ENCODE results near the gene ATP4B. TPM values are rescaled to one million over a fixed set of nuclear protein-coding genes. Genes with fewer than 3 reads are reported as not detected.
"Not testable (repeated sequence)": the region's sequence is repeated elsewhere in the genome, so short reads cannot be mapped to it uniquely, and the experiment has no call there.

The ATP4B gene
- total RNA-seq, 1 experiment from 2014 or later: not detected

DNA sequence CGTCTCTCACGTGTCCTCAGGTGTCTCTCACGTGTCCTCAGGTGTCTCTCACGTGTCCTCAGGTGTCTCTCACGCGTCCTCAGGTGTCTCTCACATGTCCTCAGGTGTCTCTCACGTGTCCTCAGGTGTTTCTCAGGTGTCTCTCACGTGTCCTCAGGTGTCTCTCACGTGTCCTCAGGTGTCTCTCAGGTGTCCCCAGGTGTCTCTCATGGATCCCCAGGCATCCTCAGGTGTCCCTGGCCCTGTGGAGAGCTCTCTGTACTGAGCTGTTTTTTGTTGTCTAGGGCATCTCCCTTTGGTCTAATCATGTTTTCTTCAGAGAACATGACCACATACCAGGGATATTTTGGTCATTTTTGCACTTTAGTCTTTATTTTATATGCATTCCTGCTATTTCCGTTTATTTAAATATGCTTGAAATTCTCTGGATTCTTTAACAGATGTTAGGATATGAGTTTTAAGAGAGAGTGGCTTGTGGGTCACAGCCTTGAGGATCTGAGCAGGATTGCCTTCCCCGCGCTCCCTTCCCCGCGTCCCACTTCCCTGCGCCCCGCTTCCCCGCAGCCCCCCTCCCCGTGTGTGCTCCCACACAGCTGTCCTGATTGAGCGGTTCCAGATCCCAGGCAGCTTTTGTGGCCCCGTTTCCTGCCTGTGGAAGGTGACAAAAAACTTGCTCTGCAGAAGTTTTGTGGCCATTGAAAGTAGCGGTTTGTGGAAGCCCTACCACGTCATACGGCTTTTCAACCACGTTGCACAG is 31.9 kb downstream of the ATP4B start:
- DNase-seq (ENCODE audit: low spot score): no peak

- DNase-seq (ENCODE audit: low spot score): not testable (repeated sequence)
These were observed 33.2 kb downstream of the ATP4B start for GRCh38 chr13:113624640-113625304.

GRCh38 chr13:113624235-113624587 is 33.8 kb downstream of the ATP4B start:
- DNase-seq (ENCODE audit: low spot score): no peak

GRCh38 chr13:113623491-113624234 is 34.3 kb downstream of the ATP4B start:
- DNase-seq (ENCODE audit: low spot score): no peak

DNA sequence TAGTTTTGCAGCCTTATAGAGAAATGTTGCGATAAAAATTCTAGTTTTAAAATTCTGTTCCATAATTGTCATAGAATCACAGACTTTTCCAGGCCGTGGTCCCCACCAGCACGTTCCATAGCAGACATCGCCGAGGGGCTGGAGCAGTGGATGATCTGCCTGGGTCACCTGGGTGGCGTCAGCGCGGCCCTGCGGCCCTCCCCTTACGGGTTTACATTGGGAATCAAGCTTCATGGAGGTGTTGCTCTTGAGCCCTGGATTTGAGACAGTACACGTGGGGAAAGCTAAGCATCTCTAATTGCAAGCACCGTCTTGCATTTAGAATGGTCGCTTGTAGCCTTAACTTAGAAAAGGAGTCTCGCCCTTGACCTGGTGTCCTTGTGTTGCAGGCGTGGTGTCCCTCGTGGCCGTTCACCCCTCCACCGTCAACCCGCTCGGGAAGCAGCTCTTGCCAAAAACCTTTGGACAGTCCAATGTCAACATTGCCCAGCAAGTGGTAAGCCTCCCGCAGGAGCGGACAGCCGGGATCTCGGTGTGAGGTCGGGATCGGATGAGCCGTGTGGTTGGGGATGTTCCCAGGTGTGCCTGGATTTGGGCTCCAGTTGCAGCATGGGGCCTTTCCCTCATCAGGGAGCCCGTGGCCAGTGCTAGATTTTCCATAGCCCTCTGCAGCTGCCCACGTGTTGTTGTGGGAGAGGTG is 35.1 kb downstream of the ATP4B start:
- no peak for DNase-seq (ENCODE audit: low spot score)

- DNase-seq (ENCODE audit: low spot score): not testable (repeated sequence)
These were observed 35.9 kb downstream of the ATP4B start for GRCh38 chr13:113621986-113622550.

GRCh38 chr13:113621498-113621897 is 36.5 kb downstream of the ATP4B start:
- not testable (repeated sequence) for DNase-seq (ENCODE audit: low spot score)

DNA sequence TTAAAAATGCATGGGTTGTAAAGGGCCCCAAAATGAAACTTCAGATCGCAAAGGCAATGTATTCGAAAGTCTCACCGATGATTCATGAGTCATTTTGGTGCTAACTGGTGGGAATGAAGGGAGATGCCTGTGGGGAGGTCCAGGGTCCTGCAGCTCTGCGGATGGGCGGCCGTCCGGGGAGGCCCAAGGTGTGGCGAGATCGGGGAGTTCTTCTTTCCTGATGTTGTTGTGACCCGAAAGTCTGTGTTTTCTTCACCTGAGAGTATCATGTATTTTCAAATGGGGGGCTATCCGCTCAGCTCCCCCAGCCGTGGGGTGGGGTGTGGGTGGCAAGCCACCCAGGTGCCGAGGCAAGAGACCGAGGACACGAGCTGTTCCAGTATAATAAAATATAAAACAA is 37.0 kb downstream of the ATP4B start:
- DNase-seq (ENCODE audit: low spot score): no peak

GRCh38 chr13:113620036-113620796 is 37.8 kb downstream of the ATP4B start:
- DNase-seq (ENCODE audit: low spot score): no peak

GRCh38 chr13:113618455-113618854 is 39.5 kb downstream of the ATP4B start:
- DNase-seq (ENCODE audit: low spot score): no peak

GRCh38 chr13:113617961-113618360 is 40.0 kb downstream of the ATP4B start:
- no peak for DNase-seq (ENCODE audit: low spot score)

GRCh38 chr13:113616991-113617749 is 40.8 kb downstream of the ATP4B start:
- DNase-seq (ENCODE audit: low spot score): no peak

DNA sequence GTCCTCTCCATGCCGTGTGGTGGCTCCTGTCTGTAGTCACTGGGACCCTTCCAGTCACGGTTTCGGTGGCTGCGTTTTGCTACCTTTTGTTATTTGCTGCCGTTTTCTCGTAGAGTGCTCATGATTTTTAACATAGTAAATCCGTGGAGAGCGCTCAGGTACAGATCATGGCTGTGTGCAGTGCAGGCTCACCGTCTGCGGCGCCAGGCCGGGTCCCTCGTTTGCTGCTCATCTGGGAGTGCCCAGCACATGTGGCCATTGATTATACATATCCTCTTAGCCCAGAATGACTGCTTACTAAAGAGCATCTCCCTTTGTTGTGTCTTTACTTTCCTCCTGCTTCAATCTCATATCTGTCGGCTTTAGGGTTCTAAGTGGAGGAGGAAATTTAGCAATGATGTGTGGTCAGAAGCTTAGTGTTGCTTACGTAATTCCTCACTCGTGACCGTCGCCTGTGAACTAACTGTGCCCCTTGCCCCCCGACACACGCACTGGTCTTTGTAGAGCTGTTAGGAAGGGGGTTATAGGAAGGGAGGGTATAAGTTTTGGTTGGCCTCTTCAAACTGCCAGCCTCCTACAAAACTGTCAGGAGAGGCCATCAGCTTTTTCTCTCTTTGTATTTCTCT is 41.6 kb downstream of the ATP4B start:
- DNase-seq (ENCODE audit: low spot score): no peak

GRCh38 chr13:113613789-113614379 is 44.1 kb downstream of the ATP4B start:
- DNase-seq (ENCODE audit: low spot score): no peak

GRCh38 chr13:113612607-113613006 is 45.4 kb downstream of the ATP4B start:
- no peak for DNase-seq (ENCODE audit: low spot score)

DNA sequence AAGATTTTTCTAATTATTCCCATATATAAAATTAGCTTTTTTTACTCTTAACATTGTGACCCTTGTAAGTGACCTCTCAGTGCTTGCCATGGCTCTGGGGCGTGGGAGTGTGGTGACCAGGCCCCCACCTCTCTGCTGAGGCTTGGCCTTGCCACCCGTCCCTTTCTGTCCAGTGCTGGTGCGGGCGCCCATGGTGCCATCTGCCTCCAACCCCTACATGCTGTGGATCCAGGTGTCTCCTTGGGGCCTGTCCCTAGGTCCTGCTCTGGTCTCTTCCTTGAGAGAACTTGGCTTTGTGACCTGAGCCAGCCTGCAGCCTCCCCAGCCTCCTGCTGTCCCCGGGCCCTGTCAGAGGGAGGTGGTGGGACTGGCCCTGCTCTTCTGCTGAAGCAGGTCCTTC is 46.0 kb downstream of the ATP4B start:
- no peak for DNase-seq (ENCODE audit: low spot score)

DNA sequence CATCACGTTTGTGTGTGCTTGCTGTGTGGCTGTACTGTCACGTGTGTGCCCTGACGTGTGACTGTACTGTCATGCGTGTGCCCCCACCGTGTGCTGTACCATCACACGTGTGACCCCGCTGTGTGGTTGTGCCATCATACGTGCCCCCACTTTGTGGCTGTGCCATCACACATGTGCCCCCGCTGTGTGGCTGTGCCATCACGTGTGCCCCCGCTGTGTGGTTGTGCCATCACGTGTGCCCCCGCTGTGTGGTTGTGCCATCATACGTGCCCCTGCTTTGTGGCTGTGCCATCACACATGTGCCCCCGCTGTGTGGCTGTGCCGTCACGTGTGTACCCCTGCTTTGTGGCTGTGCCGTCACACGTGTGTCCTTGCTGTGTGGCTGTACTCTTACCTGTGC is 47.7 kb downstream of the ATP4B start:
- DNase-seq (ENCODE audit: low spot score): no peak

DNA sequence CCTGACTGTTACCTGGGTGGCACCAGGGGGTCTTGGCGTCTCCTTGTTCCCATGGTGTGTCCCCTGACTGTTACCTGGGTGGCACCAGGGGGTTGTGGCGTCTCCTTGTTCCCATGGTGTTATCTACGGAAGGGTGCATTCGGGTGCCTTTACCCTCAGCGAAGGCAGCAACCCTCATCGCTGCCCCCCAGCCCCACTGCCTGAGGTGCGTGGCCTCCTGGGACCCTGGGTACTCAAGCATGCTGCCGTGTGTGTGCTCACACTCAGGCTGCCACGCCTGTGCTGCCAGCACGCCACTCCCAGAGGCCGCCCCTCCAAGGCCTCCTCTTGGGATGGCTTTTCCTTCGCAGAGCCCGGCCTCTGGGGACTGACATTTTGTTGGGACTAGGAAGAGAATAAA is 48.4 kb downstream of the ATP4B start:
- DNase-seq (ENCODE audit: low spot score): no peak

DNA sequence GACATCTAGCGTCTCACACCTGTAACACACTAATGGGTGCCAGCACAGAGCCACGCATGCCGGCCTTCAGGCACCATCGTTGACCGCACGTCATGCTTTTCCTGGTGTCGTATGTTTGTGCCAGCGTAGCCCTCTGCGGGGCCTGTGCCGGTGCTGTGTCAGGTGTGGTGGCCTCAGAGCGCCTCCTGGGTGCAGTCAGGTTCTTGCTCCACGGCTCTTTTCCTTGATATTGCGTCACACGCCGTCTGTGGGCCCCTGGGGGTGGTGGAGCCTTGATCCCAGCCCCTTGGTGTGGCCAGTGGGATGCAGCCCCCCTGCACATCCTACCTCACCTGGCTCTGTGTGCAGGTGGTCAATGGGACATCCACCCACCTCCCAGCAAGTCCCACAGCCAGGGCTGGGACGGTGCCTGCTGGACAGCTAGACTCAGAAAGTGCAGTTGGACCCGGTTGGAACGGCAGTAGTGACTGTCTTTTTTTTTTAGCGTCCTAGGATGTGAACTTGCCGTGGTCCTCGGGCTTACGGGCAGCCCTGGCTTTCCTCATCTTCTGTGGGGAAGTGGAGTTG is 48.9 kb downstream of the ATP4B start:
- no peak for DNase-seq (ENCODE audit: low spot score)
